Measurements from ENCODE around the gene RNF114. TPM values are rescaled to one million over a fixed set of nuclear protein-coding genes. Genes with fewer than 3 reads are reported as not detected.
"Not testable (repeated sequence)": the region's sequence is repeated elsewhere in the genome, so short reads cannot be mapped to it uniquely, and the experiment has no call there.

RNF114 gene, protein sequence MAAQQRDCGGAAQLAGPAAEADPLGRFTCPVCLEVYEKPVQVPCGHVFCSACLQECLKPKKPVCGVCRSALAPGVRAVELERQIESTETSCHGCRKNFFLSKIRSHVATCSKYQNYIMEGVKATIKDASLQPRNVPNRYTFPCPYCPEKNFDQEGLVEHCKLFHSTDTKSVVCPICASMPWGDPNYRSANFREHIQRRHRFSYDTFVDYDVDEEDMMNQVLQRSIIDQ
- 33.2 TPM for total RNA-seq (ENCODE audit: insufficient read depth, low replicate concordance)

DNA sequence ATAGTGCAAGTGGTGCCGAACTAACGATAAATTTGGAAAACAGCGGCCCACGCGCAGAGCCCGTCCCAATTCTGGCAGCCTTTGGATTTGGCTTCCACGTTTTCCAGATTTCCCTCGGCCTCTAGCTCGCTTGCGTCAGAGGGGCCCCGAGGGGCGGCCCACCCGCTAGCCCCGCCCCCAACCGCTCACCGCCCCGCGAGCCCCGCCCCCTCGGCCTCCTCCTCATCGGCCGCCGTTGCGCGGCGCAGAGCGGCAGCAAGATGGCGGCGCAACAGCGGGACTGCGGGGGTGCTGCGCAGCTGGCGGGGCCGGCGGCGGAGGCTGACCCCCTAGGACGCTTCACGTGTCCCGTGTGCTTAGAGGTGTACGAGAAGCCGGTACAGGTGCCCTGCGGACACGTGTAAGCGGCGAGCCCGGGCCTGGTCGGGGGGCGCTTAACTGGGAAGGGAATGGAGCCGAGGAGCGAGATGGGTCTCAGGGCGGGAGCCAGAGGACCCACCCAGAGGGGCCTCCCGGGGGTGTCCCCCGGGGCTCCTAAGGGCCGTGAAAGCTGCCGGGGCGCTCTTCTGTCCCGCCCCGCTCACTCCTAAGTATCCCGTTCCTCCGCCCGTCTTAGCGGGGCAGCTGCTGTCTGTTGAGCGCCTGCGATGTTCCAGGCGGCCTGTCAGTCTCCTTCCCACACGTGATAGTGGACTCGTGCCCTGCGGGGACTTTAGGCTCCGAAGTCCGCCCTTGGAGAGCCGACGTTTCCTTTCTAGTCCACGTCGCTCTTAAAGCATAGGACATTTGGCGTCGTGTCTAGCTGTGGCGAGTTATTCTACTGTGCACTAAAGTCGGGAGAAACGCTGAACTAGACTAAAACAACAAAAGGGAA, at the start of gene RNF114:
Gene RNF114, plus strand, starts transcription at position 245 of the 874 bp plus-strand sequence. Its CDS starts 16 bp downstream, at position 261.
- peak; percentile 91 for DNase-seq (ENCODE audit: low spot score)

GRCh38 chr20:49886571-49887213, 49.5 kb upstream of the RNF114 start:
- no peak for DNase-seq (ENCODE audit: low spot score)

- no peak for DNase-seq (ENCODE audit: low spot score)
Measured at GRCh38 chr20:49887251-49888211, 48.7 kb upstream of the RNF114 start.

GRCh38 chr20:49888212-49889000, 47.8 kb upstream of the RNF114 start:
- DNase-seq (ENCODE audit: low spot score), result peak; percentile 52

GRCh38 chr20:49889001-49889934, 46.9 kb upstream of the RNF114 start:
- DNase-seq (ENCODE audit: low spot score), result no peak

DNA sequence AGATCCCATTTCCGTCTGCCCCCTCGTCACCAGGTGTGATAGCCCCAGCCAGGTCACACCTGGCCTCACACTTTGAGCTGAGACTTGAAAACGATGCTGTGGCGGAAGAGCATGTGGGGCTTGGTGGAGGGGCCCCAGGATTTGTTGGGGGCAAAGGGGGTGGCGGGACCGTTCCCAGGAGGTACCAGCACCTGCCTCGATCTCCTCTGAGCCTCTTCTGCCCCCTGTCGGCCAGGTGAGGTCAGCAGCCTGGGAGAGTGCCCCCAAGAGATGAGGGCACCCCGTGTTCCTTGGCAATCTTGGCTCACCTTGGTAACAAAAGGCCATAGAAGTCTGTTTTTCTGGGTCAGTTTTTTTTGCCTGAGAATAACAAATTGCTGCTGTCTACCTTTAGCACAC, 46.3 kb upstream of the RNF114 start:
- DNase-seq (ENCODE audit: low spot score), result no peak

DNA sequence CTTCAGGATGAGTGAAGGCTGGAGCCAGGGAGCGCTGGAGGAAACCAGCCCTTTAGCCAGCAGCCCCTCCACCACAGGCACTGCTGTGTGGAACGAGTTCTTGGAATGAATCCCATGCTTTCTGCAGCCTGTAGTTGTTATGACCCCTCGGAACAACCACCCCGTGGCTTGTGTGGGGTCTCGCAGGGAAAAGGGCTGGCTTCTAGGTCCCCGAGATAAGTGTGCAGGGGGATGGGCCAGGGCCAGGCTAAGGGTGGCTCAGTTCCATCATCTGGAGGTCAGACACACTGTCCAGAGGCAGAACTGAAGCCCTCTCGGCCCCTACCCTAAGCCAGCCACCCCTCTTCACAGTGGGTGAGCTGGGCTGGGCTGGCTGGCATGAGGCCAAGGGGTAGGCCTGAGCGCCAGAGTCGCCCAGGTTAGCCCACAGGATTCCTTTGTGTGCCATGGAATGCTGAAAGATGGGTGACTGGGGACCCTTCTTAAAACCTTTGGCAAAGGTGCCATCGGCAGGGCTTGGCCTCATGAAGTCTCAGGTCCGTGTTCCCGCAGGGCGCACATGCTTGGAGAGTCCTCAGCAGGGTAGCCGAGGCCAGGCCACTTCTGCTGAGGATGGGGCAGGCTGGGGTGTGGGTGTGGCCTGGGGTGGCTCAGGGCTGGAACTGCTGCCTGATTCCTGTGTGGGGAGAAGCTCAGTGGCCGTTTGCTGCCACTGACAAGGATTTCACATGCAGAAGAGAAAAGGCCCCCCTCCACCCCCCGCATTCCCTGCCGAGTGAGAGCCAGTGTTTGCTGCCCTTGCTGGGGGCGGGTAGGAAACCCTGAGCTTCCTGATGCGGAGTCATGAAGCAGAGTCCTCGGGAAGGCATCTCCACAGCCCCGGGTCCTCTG, 45.5 kb upstream of the RNF114 start:
- peak; percentile 35 for DNase-seq (ENCODE audit: low spot score)

DNA sequence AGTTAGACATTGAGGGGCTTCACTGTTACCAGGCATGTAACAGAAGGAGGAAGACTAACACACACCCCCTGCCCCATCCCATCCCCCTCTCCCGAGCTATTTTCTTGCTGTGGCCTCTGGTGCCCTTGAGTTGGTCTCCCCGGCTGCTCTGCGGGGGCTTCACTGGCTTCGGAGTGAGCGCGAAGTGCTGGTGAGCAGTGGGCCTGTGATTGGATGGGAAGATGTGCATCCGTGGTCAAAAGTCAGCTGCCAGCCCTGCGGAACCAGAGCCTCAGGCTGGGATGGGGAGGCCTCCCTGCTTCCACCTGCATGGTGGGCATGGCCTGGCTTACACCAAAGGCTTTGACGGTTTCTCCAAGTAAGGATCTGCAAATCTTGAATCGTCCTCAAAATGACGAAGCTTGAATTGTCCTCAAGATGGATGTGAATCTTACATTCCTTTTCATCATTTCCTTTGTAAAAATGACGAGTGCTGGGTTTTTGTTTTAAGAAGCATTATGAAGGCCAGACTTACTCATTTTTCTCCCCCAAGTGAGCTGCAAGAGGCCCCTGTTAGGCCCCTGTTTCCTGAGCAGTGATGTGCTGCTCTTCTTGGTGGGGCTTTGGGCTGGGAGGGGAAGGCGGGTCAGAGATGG, 44.6 kb upstream of the RNF114 start:
- no peak for DNase-seq (ENCODE audit: low spot score)

DNA sequence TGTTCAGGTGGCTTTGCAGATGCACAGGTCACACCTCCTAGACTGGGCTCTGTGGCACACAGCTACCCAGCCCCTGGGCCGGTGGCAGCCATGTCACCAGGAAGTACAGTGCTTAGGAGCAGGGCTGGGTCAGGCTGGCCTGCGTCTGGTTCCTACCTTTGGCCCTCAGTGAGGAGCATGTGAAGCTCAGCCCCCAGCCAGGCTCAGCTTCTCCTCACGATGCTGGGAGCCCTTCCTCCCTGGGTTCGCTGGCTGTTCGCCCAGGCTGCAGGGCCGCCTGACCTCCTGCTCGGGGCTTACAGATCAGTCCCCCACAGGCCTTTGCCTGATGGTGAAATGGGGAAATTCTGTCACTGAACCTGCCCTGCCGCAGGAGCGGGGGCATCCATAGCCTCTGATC, 43.9 kb upstream of the RNF114 start:
- DNase-seq (ENCODE audit: low spot score), result no peak

DNA sequence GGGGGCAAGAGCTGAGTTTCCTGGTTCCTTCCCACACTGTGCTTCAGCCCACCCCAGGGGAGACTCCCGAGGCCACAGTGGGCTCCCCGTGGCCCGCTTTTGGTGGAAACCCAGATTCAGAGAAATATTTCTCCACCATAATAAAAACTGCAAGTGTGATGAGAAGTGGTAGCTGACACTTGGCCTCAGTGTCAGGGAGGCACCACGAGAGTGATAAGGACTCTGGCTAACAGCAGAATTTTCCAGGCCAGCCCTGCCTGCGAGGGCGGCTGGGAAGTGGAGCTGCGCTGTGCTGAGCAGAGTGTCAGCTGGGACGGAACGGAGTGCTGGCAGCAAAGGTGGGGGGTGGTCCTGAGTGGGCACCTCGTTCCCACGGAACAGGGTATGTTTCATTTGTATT, 43.4 kb upstream of the RNF114 start:
- peak; percentile 28 for DNase-seq (ENCODE audit: low spot score)

GRCh38 chr20:49893242-49894072, 42.7 kb upstream of the RNF114 start:
- DNase-seq (ENCODE audit: low spot score), result no peak

- DNase-seq (ENCODE audit: low spot score), result no peak
Measured at GRCh38 chr20:49894073-49894470, 42.1 kb upstream of the RNF114 start.

DNA sequence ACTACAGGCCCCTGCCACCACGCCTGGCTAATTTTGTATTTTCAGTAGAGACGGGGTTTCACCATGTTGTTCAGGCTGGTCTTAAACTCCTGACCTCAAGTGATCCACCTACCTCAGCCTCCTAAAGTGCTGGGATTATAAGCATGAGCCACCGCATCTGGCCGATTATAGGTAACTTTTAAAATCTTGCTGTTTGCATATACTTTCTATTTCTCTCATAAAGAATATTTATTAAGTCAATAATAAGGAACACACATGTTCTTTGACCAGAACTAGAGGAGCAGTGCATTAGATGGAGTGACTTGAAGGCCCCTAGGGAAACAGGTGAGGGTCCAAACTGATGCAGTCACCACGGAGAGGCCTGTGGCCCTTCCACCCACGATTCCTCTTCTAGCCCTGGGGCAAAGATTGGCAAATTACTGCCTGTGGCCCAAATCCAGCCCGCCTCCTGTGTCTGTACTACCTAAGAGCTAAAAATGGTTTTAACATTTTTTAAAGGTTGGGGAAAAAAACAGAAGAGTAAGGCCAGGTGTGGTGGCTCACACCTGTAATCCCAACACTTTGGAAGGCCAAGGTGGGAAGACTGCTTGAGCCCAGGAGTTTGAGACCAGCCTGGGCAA, 40.6 kb upstream of the RNF114 start:
- not testable (repeated sequence) for DNase-seq (ENCODE audit: low spot score)

- DNase-seq (ENCODE audit: low spot score), result no peak
Measured at GRCh38 chr20:49896204-49896603, 40.0 kb upstream of the RNF114 start.

DNA sequence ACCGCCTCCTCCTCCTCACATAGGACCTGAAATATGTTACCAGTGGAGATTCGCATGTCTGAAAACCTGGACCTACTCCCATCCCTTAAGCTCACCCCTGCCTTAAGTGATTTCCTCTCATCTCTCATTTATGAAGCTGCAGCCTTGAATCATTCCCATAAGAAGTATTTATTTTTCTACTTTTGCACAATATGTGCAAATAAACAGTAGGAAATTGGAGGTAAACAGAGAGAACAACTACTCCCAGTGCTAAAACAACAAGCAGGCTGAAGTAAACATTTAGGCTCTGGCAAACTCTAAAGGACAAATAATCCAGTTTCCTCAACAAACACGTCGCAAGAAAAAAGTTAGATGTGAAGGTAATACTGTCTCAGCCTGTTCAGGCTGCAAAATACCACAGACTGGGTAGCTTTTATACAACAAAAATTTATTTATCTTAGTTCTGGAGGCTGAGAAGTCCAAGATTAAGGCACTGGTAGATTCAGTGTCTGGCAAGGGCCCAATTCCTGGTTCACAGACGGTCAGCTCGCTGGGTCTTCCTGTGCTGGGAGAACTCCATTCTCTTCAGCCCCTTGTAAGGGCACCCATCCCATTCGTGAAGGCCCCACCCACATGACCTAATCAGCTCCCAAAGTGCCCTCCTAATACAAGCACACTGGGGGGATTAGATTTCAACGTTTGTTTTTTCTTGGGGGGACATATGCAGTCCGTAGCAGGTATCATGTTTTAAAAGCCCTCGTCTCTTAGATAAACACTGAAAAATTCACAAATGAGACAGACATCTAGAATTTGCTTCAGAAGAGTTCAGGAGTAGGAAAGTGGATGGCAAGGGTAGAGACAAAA, 36.4 kb upstream of the RNF114 start:
- peak; percentile 60 for DNase-seq (ENCODE audit: low spot score)

Data from umbilical cord (tissue), 2 donors.